Measurements from ENCODE around the gene HDAC4. TPM values are rescaled to one million over a fixed set of nuclear protein-coding genes. Genes with fewer than 3 reads are reported as not detected.

HDAC4 gene
- total RNA-seq, 1 donor from 2014 or later, result 46.2 TPM

GRCh38 chr2:239033801-239034560 lies 366.8 kb downstream of the HDAC4 start:
- no peak for DNase-seq (ENCODE audit: low spot score, unreplicated experiment)
- H3K9me3 Mint-ChIP-seq (ENCODE audit: low read depth), result peaks cover 6% of the 10 kb centered on the region
- no peak overlapping the region for H3K27ac Mint-ChIP-seq
- peaks cover 32% of the 10 kb centered on the region for H3K27me3 Mint-ChIP-seq
- TF ChIP-seq, protein P1, sequence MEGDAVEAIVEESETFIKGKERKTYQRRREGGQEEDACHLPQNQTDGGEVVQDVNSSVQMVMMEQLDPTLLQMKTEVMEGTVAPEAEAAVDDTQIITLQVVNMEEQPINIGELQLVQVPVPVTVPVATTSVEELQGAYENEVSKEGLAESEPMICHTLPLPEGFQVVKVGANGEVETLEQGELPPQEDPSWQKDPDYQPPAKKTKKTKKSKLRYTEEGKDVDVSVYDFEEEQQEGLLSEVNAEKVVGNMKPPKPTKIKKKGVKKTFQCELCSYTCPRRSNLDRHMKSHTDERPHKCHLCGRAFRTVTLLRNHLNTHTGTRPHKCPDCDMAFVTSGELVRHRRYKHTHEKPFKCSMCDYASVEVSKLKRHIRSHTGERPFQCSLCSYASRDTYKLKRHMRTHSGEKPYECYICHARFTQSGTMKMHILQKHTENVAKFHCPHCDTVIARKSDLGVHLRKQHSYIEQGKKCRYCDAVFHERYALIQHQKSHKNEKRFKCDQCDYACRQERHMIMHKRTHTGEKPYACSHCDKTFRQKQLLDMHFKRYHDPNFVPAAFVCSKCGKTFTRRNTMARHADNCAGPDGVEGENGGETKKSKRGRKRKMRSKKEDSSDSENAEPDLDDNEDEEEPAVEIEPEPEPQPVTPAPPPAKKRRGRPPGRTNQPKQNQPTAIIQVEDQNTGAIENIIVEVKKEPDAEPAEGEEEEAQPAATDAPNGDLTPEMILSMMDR (IDR thresholded peaks at IDR 0.05; ENCODE audit: unreplicated experiment), result no peak
- no peaks in the 10 kb centered on the region for H3K36me3 Mint-ChIP-seq (ENCODE audit: insufficient read depth)
- no peaks in the 10 kb centered on the region for H3K4me1 Mint-ChIP-seq (ENCODE audit: low read depth)
- no peak overlapping the region for H3K4me3 Mint-ChIP-seq (ENCODE audit: low read depth)

GRCh38 chr2:239029958-239030357 lies 370.9 kb downstream of the HDAC4 start:
- H3K27ac Mint-ChIP-seq, result no peak overlapping the region
- TF ChIP-seq, protein P1 (IDR thresholded peaks at IDR 0.05; ENCODE audit: unreplicated experiment), result no peak
- no peak for DNase-seq (ENCODE audit: low spot score, unreplicated experiment)
- peaks cover 6% of the 10 kb centered on the region for H3K9me3 Mint-ChIP-seq (ENCODE audit: low read depth)
- peaks cover 31% of the 10 kb centered on the region for H3K27me3 Mint-ChIP-seq
- H3K36me3 Mint-ChIP-seq (ENCODE audit: insufficient read depth), result no peaks in the 10 kb centered on the region
- H3K4me3 Mint-ChIP-seq (ENCODE audit: low read depth), result no peak overlapping the region
- peaks cover 1% of the 10 kb centered on the region for H3K4me1 Mint-ChIP-seq (ENCODE audit: low read depth)

DNA sequence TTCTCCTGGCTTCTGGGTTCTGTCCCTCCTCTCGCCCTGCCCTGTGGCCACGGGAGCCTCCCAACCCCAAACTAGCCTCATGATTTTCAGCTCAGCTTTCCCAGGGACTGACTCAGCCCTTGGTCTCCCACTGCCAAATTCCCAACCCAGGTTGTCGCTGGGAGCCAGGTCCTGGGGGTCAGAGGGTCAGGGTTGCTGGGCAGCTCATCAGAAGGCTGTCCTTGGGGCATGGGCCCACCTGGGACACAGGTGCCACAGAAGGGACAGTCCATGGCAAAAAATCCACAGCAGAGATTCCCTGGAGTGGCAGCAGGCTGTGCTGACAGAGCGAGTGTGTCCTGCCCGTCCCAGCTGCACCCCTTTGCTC lies 372.6 kb downstream of the HDAC4 start:
- H3K9me3 Mint-ChIP-seq (ENCODE audit: low read depth), result peaks cover 6% of the 10 kb centered on the region
- H3K4me3 Mint-ChIP-seq (ENCODE audit: low read depth), result no peak overlapping the region
- TF ChIP-seq, protein P1 (IDR thresholded peaks at IDR 0.05; ENCODE audit: unreplicated experiment), result no peak
- H3K27ac Mint-ChIP-seq, result no peak overlapping the region
- H3K27me3 Mint-ChIP-seq, result peaks cover 32% of the 10 kb centered on the region
- DNase-seq (ENCODE audit: low spot score, unreplicated experiment), result no peak
- H3K4me1 Mint-ChIP-seq (ENCODE audit: low read depth), result peaks cover 9% of the 10 kb centered on the region
- H3K36me3 Mint-ChIP-seq (ENCODE audit: insufficient read depth), result no peaks in the 10 kb centered on the region

- Mint-ChIP-seq H3K4me1 (ENCODE audit: low read depth) (peaks cover 9% of the 10 kb centered on the region), H3K9me3 (ENCODE audit: low read depth) (peaks cover 4% of the 10 kb centered on the region), H3K4me3 (ENCODE audit: low read depth) (no peak overlapping the region), H3K36me3 (ENCODE audit: insufficient read depth) (no peaks in the 10 kb centered on the region), H3K27me3 (peaks cover 32% of the 10 kb centered on the region), H3K27ac (no peak overlapping the region)
- DNase-seq (ENCODE audit: low spot score, unreplicated experiment), result no peak
- TF ChIP-seq, protein P1 (IDR thresholded peaks at IDR 0.05; ENCODE audit: unreplicated experiment), result no peak
Measured at GRCh38 chr2:239027391-239028252, 373.2 kb downstream of the HDAC4 start.

- peak overlapping the region; percentile 56 for H3K27ac Mint-ChIP-seq
- H3K27me3 Mint-ChIP-seq, result peaks cover 31% of the 10 kb centered on the region
- no peak for DNase-seq (ENCODE audit: low spot score, unreplicated experiment)
- TF ChIP-seq, protein P1 (IDR thresholded peaks at IDR 0.05; ENCODE audit: unreplicated experiment), result no peak
- H3K9me3 Mint-ChIP-seq (ENCODE audit: low read depth), result no peaks in the 10 kb centered on the region
- H3K36me3 Mint-ChIP-seq (ENCODE audit: insufficient read depth), result no peaks in the 10 kb centered on the region
- no peak overlapping the region for H3K4me3 Mint-ChIP-seq (ENCODE audit: low read depth)
- peaks cover 9% of the 10 kb centered on the region for H3K4me1 Mint-ChIP-seq (ENCODE audit: low read depth)
Measured at GRCh38 chr2:239026711-239027361, 374.0 kb downstream of the HDAC4 start.
